ENCODE measurements around the gene NDOR1.

The NDOR1 gene

GRCh38 chr9:137266162-137266527, 60.6 kb downstream of the NDOR1 start:
- no peak for DNase-seq
